Placental epithelial cell (primary cell): Measurements from ENCODE around the gene OTOF. TPM values are rescaled to one million over a fixed set of nuclear protein-coding genes. Genes with fewer than 3 reads are reported as not detected.

ENCODE experiments used
- total RNA-seq: library from RNA; depleted of rRNA; stranded (reverse); fragments of >200 nt; gene quantifications from 2 replicates; pipeline ENCODE4 v1.2.3, GENCODE V29; 2012

OTOF gene
- total RNA-seq: not detected in 2 replicates

GRCh38 chr2:26477911-26478253 lies at the start of gene OTOF:
Gene OTOF (minus strand): TSS chr2:26478124.

Other genes starting within 250 kb of the OTOF start
- gene HADHA, start 233.5 kb downstream of the OTOF start, total RNA-seq: 90.3 and 112 TPM in 2 replicates
- gene HADHB, start 233.2 kb downstream of the OTOF start, total RNA-seq: 87.1 and 88.3 TPM in 2 replicates
- 13.0 and 30.5 TPM in 2 replicates for gene SELENOI, start 132.0 kb downstream of the OTOF start, total RNA-seq
- gene ADGRF3, start 131.3 kb downstream of the OTOF start, total RNA-seq: 0.54 TPM in 1 of 2 replicates, not detected in the other
- not detected in 2 replicates for gene DRC1, start 76.2 kb downstream of the OTOF start, total RNA-seq
- not detected in 2 replicates for gene CIB4, start 163.2 kb upstream of the OTOF start, total RNA-seq
- gene KCNK3, start 214.6 kb upstream of the OTOF start, total RNA-seq: not detected in 2 replicates